ENCODE data around the gene SLC7A9. TPM values are rescaled to one million over a fixed set of nuclear protein-coding genes. Genes with fewer than 3 reads are reported as not detected.
"Not testable (repeated sequence)": the region's sequence is repeated elsewhere in the genome, so short reads cannot be mapped to it uniquely, and the experiment has no call there.

The SLC7A9 gene
- total RNA-seq, 2 donors from 2014 or later: not detected

- H3K4me3 ChIP-seq: no peak overlapping the region
- H3K27me3 ChIP-seq: no peaks in the 10 kb centered on the region
- no peak for TF ChIP-seq CTCF (IDR thresholded peaks at IDR 0.05)
- H3K4me1 ChIP-seq: no peaks in the 10 kb centered on the region
- intact Hi-C loops (cut with DNase I): no loop called here
- WGBS, 2 donors: 81 to 85% methylated on average over 6 of the region's 6 CpGs
- H3K27ac ChIP-seq: no peak overlapping the region
- DNase-seq: no peak
- H3K36me3 ChIP-seq (replicated peaks in 1 of 2; ENCODE audit: insufficient read depth in 1 of 2, low read depth in 2 of 2): no peaks in the 10 kb centered on the region
- no peaks in the 10 kb centered on the region for H3K9me3 ChIP-seq
- no peak for ATAC-seq
Observed at GRCh38 chr19:32852216-32852615, 17.4 kb downstream of the SLC7A9 start.

GRCh38 chr19:32848035-32848434, 21.5 kb downstream of the SLC7A9 start:
- WGBS, 2 donors: 60 to 80% methylated on average over 1 of the region's 2 CpGs
- ATAC-seq; H3K36me3 ChIP-seq (replicated peaks in 1 of 2; ENCODE audit: insufficient read depth in 1 of 2, low read depth in 2 of 2); H3K9me3 ChIP-seq; H3K4me1 ChIP-seq; H3K27ac ChIP-seq; H3K4me3 ChIP-seq; intact Hi-C loops (cut with DNase I); DNase-seq; H3K27me3 ChIP-seq: not testable (repeated sequence)

GRCh38 chr19:32843716-32844245, 25.8 kb downstream of the SLC7A9 start:
- no peak for TF ChIP-seq CTCF (IDR thresholded peaks at IDR 0.05)
- TF ChIP-seq POLR2A (IDR thresholded peaks at IDR 0.05): no peak
- Histone ChIP-seq H3K4me1 (no peaks in the 10 kb centered on the region), H3K9me3 (no peaks in the 10 kb centered on the region), H3K27me3 (no peaks in the 10 kb centered on the region), H3K36me3 (replicated peaks in 1 of 2; ENCODE audit: insufficient read depth in 1 of 2, low read depth in 2 of 2) (no peaks in the 10 kb centered on the region), H3K4me3 (no peak overlapping the region), H3K27ac (no peak overlapping the region)
- 92 to 94% methylated on average over 17 to 19 of the region's 19 CpGs for WGBS, 2 donors
- ATAC-seq (no peak), DNase-seq (no peak)
- intact Hi-C loops (cut with DNase I): no loop called here

GRCh38 chr19:32842061-32842460, 27.5 kb downstream of the SLC7A9 start:
- TF ChIP-seq POLR2A (IDR thresholded peaks at IDR 0.05) (no peak), CTCF (IDR thresholded peaks at IDR 0.05) (no peak)
- no peaks in the 10 kb centered on the region for H3K36me3 ChIP-seq (replicated peaks in 1 of 2; ENCODE audit: insufficient read depth in 1 of 2, low read depth in 2 of 2)
- H3K27me3 ChIP-seq: no peaks in the 10 kb centered on the region
- H3K4me3 ChIP-seq: no peak overlapping the region
- no peak overlapping the region for H3K27ac ChIP-seq
- H3K4me1 ChIP-seq: no peaks in the 10 kb centered on the region
- no peak for DNase-seq
- intact Hi-C loops (cut with DNase I): no loop called here
- no peak for ATAC-seq
- 66 to 74% methylated on average over 8 of the region's 8 CpGs for WGBS, 2 donors
- H3K9me3 ChIP-seq: no peaks in the 10 kb centered on the region

GRCh38 chr19:32837531-32837930, 32.0 kb downstream of the SLC7A9 start:
- no peaks in the 10 kb centered on the region for H3K36me3 ChIP-seq (replicated peaks in 1 of 2; ENCODE audit: insufficient read depth in 1 of 2, low read depth in 2 of 2)
- no peaks in the 10 kb centered on the region for H3K4me1 ChIP-seq
- no peak overlapping the region for H3K27ac ChIP-seq
- H3K27me3 ChIP-seq: no peaks in the 10 kb centered on the region
- no peak for DNase-seq
- TF ChIP-seq POLR2A (IDR thresholded peaks at IDR 0.05) (no peak), CTCF (IDR thresholded peaks at IDR 0.05) (no peak)
- H3K4me3 ChIP-seq: no peak overlapping the region
- no peak for ATAC-seq
- no peaks in the 10 kb centered on the region for H3K9me3 ChIP-seq
- intact Hi-C loops (cut with DNase I): no loop called here
- 57 to 72% methylated on average over 7 of the region's 7 CpGs for WGBS, 2 donors

GRCh38 chr19:32833388-32833787, 36.2 kb downstream of the SLC7A9 start:
- intact Hi-C loops (cut with DNase I); H3K4me1 ChIP-seq; H3K27me3 ChIP-seq; H3K27ac ChIP-seq; DNase-seq; H3K36me3 ChIP-seq (replicated peaks in 1 of 2; ENCODE audit: insufficient read depth in 1 of 2, low read depth in 2 of 2); H3K4me3 ChIP-seq; ATAC-seq; H3K9me3 ChIP-seq: not testable (repeated sequence)
- WGBS, 2 donors: 87 to 89% methylated on average over 7 of the region's 7 CpGs

- H3K4me3 ChIP-seq; intact Hi-C loops (cut with DNase I); H3K4me1 ChIP-seq; H3K27me3 ChIP-seq; ATAC-seq; H3K9me3 ChIP-seq; DNase-seq; H3K36me3 ChIP-seq (replicated peaks in 1 of 2; ENCODE audit: insufficient read depth in 1 of 2, low read depth in 2 of 2); H3K27ac ChIP-seq: not testable (repeated sequence)
- 85 to 97% methylated on average over 7 of the region's 7 CpGs for WGBS, 2 donors
Observed at GRCh38 chr19:32832825-32833224, 36.7 kb downstream of the SLC7A9 start.

- DNase-seq; H3K9me3 ChIP-seq; H3K36me3 ChIP-seq (replicated peaks in 1 of 2; ENCODE audit: insufficient read depth in 1 of 2, low read depth in 2 of 2); intact Hi-C loops (cut with DNase I); H3K4me1 ChIP-seq; H3K27me3 ChIP-seq; ATAC-seq; H3K4me3 ChIP-seq; H3K27ac ChIP-seq: not testable (repeated sequence)
- WGBS, 2 donors: 84 to 88% methylated on average over 11 to 12 of the region's 12 CpGs
Observed at GRCh38 chr19:32832094-32832493, 37.5 kb downstream of the SLC7A9 start.
